Colon (tissue), 2 donors: Measurements from ENCODE around the gene CDHR5.

Source experiments
- FAIRE-seq: peaks from 2 replicates; lab custom pipeline; 2012; peaks lifted over from hg19 to GRCh38; lab: Jason Lieb, UNC
- donor health status: control.
- donor health status: control.

CDHR5 gene

GRCh38 chr11:643849-644738 is 19.3 kb upstream of the CDHR5 start:
- no peak for FAIRE-seq

GRCh38 chr11:643366-643765 is 18.6 kb upstream of the CDHR5 start:
- no peak for FAIRE-seq

- FAIRE-seq, result no peak
These were observed 17.1 kb upstream of the CDHR5 start for GRCh38 chr11:641806-642370.

GRCh38 chr11:640021-640706 is 15.4 kb upstream of the CDHR5 start:
- FAIRE-seq, result no peak

- FAIRE-seq, result no peak
These were observed 14.7 kb upstream of the CDHR5 start for GRCh38 chr11:639332-639955.

GRCh38 chr11:638631-639331 is 14.0 kb upstream of the CDHR5 start:
- FAIRE-seq, result no peak

GRCh38 chr11:637593-638521 is 13.1 kb upstream of the CDHR5 start:
- FAIRE-seq, result no peak

- no peak for FAIRE-seq
These were observed 12.5 kb upstream of the CDHR5 start for GRCh38 chr11:637333-637592.

GRCh38 chr11:636511-637332 is 12.0 kb upstream of the CDHR5 start, which contains the start of gene DRD4:
TSS of gene DRD4 (plus strand) at chr11:637269. CDS start at chr11:637305, 36 bp downstream.
- FAIRE-seq, result no peak

GRCh38 chr11:635945-636510 is 11.3 kb upstream of the CDHR5 start:
- no peak for FAIRE-seq

- no peak for FAIRE-seq
These were observed 6.1 kb upstream of the CDHR5 start for GRCh38 chr11:630871-631270.

- no peak for FAIRE-seq
These were observed 4.5 kb upstream of the CDHR5 start for GRCh38 chr11:629237-629583.

- no peak for FAIRE-seq
These were observed 3.3 kb upstream of the CDHR5 start for GRCh38 chr11:628056-628455.

GRCh38 chr11:627308-627576 is 2.5 kb upstream of the CDHR5 start:
- FAIRE-seq, result no peak

- no peak for FAIRE-seq
These were observed 1.9 kb upstream of the CDHR5 start, which contains the start of gene SCT for GRCh38 chr11:626475-627307. TSS of gene SCT (minus strand) at chr11:627181. CDS start at chr11:627143, 38 bp downstream.

GRCh38 chr11:625636-626268 is 997 bp upstream of the CDHR5 start:
- FAIRE-seq, result no peak

GRCh38 chr11:623999-624704 is 603 bp downstream of the CDHR5 start:
- FAIRE-seq, result no peak

GRCh38 chr11:623349-623869 is 1.3 kb downstream of the CDHR5 start:
- no peak for FAIRE-seq
